SK-N-SH treated with all-trans-retinoic acid at 6 μM for 48 hours (cell line): Measurements from ENCODE around the gene PARD3B.

Experiments used
- ATAC-seq: fragments of 200-7000 bp; cut with Tn5 transposase; 3 replicates; pipeline ENCODE4 v1.9.1; 2020; ENCODE audit warnings: mild to moderate bottlenecking, moderate library complexity
- ARNTL ChIP-seq: fragments of 450-650 bp; formaldehyde crosslinking; IDR thresholded peaks from 2 replicates; pipeline ENCODE4 v1.5.0; 2020; ENCODE audit warnings: low read depth, mild to moderate bottlenecking, moderate library complexity, borderline replicate concordance
- BACH2 ChIP-seq: fragments of 250-450 bp; sonication (Bioruptor Pico); IDR thresholded peaks from 2 replicates; pipeline ENCODE4 v1.9.0; 2021; ENCODE audit warnings: mild to moderate bottlenecking, borderline replicate concordance
- CREB5 ChIP-seq: fragments of 250-450 bp; sonication (Bioruptor Pico); IDR thresholded peaks from 2 replicates; pipeline ENCODE4 v1.5.1; 2020; ENCODE audit warnings: low read depth, mild to moderate bottlenecking, moderate library complexity
- CSDC2 ChIP-seq: fragments of 250-450 bp; sonication (Bioruptor Pico); IDR thresholded peaks from 2 replicates; pipeline ENCODE4 v1.5.0; 2020; ENCODE audit warnings: mild to moderate bottlenecking, moderate library complexity
- CSRNP3 ChIP-seq: fragments of 250-450 bp; sonication (Bioruptor Pico); IDR thresholded peaks from 2 replicates; pipeline ENCODE4 v1.5.1; 2021; ENCODE audit warnings: mild to moderate bottlenecking, moderate library complexity
- ESRRG ChIP-seq: fragments of 250-450 bp; sonication (Bioruptor Pico); IDR thresholded peaks from 2 replicates; pipeline ENCODE4 v1.6.1; 2021; ENCODE audit warnings: mild to moderate bottlenecking
- GLIS3 ChIP-seq: fragments of 250-450 bp; sonication (Bioruptor Pico); IDR thresholded peaks from 2 replicates; pipeline ENCODE4 v1.5.0; 2020; ENCODE audit warnings: mild to moderate bottlenecking, moderate library complexity
- ISL1 ChIP-seq: fragments of 250-450 bp; sonication (Bioruptor Pico); IDR thresholded peaks from 2 replicates; pipeline ENCODE4 v2.1.2; 2022; ENCODE audit warnings: mild to moderate bottlenecking, moderate library complexity
- OSR1 ChIP-seq: fragments of 250-450 bp; sonication (Bioruptor Pico); IDR thresholded peaks from 2 replicates; pipeline ENCODE4 v1.8.0; 2022; ENCODE audit warnings: moderate library complexity, mild to moderate bottlenecking, inconsistent platforms
- RARB ChIP-seq: fragments of 250-450 bp; sonication (Bioruptor Pico); IDR thresholded peaks from 2 replicates; pipeline ENCODE4 v1.8.0; 2021; ENCODE audit warnings: mild to moderate bottlenecking, moderate library complexity
- SNAI2 ChIP-seq: fragments of 250-450 bp; sonication (Bioruptor Pico); IDR thresholded peaks from 2 replicates; pipeline ENCODE4 v1.5.0; 2020; ENCODE audit warnings: mild to moderate bottlenecking, moderate library complexity
- TOX ChIP-seq: fragments of 250-450 bp; sonication (Bioruptor Pico); IDR thresholded peaks from 2 replicates; pipeline ENCODE4 v1.8.0; 2021; ENCODE audit warnings: mild to moderate bottlenecking, moderate library complexity, borderline replicate concordance
- TSHZ2 ChIP-seq: fragments of 250-450 bp; sonication (Bioruptor Pico); IDR thresholded peaks from 2 replicates; pipeline ENCODE4 v1.5.0; 2020; ENCODE audit warnings: mild to moderate bottlenecking, moderate library complexity
- ZC3H10 ChIP-seq: fragments of 250-450 bp; sonication (Bioruptor Pico); IDR thresholded peaks from 2 replicates; pipeline ENCODE4 v1.5.1; 2021; ENCODE audit warnings: mild to moderate bottlenecking, moderate library complexity
- ZFP3 ChIP-seq: fragments of 250-450 bp; sonication (Bioruptor Pico); IDR thresholded peaks from 2 replicates; pipeline ENCODE4 v1.5.0; 2020; ENCODE audit warnings: mild to moderate bottlenecking, moderate library complexity
- ZFP30 ChIP-seq: fragments of 450-650 bp; formaldehyde crosslinking; IDR thresholded peaks from 2 replicates; pipeline ENCODE4 v1.5.0; 2022; ENCODE audit warnings: mild to moderate bottlenecking, moderate library complexity
- ZNF565 ChIP-seq: fragments of 450-650 bp; formaldehyde crosslinking; conservative IDR thresholded peaks from 2 replicates; pipeline ENCODE4 v1.5.0; 2020; ENCODE audit warnings: low read depth, mild to moderate bottlenecking, moderate library complexity
- ZNF70 ChIP-seq: fragments of 450-650 bp; formaldehyde crosslinking; IDR thresholded peaks from 2 replicates; pipeline ENCODE4 v1.5.0; 2020; ENCODE audit warnings: mild to moderate bottlenecking, moderate library complexity
- ZNF8 ChIP-seq: fragments of 450-650 bp; formaldehyde crosslinking; IDR thresholded peaks from 2 replicates; pipeline ENCODE4 v1.5.0; 2020; ENCODE audit warnings: mild to moderate bottlenecking, moderate library complexity

PARD3B gene

GRCh38 chr2:205141381-205141780 lies 596.1 kb downstream of the PARD3B start (continued):
- TF ChIP-seq TSHZ2 (CRISPR knock-in tag) (no peak), ZFP3 (CRISPR knock-in tag) (no peak), CSRNP3 (CRISPR knock-in tag) (no peak), GLIS3 (CRISPR knock-in tag) (no peak)

- no peak for ATAC-seq
- TF ChIP-seq ZNF565 (CRISPR knock-in tag): no peak
Measured at GRCh38 chr2:205145888-205146287, 600.6 kb downstream of the PARD3B start.

- ATAC-seq: no peak
- TF ChIP-seq ZNF565 (CRISPR knock-in tag) (no peak), OSR1 (CRISPR knock-in tag) (no peak), TOX (CRISPR knock-in tag) (no peak), ZFP3 (CRISPR knock-in tag) (no peak), ESRRG (CRISPR knock-in tag) (no peak), ZNF8 (no peak), ZFP30 (CRISPR knock-in tag) (no peak), BACH2 (CRISPR knock-in tag) (no peak)
Measured at GRCh38 chr2:205148755-205149154, 603.5 kb downstream of the PARD3B start.

- no peak for ATAC-seq
- TF ChIP-seq TOX (CRISPR knock-in tag) (no peak), RARB (no peak), CSRNP3 (CRISPR knock-in tag) (no peak)
- TF ChIP-seq, all 23 proteins: peak for 0
Measured at GRCh38 chr2:205156457-205156856, 611.2 kb downstream of the PARD3B start.

- TF ChIP-seq ARNTL (CRISPR knock-in tag) (no peak), CREB5 (CRISPR knock-in tag) (no peak), TSHZ2 (CRISPR knock-in tag) (no peak), ISL1 (no peak), ZNF70 (CRISPR knock-in tag) (no peak), BACH2 (CRISPR knock-in tag) (no peak), TOX (CRISPR knock-in tag) (no peak), ZFP3 (CRISPR knock-in tag) (no peak), SNAI2 (CRISPR knock-in tag) (no peak), CSDC2 (CRISPR knock-in tag) (no peak), ZC3H10 (CRISPR knock-in tag) (no peak)
- ATAC-seq: no peak
Measured at GRCh38 chr2:205158404-205158803, 613.1 kb downstream of the PARD3B start.
